HT1080 (cell line): Measurements from ENCODE around the gene MS4A8. TPM values are rescaled to one million over a fixed set of nuclear protein-coding genes. Genes with fewer than 3 reads are reported as not detected.
"Not testable (repeated sequence)": the region's sequence is repeated elsewhere in the genome, so short reads cannot be mapped to it uniquely, and the experiment has no call there.

Source experiments
- DNase-seq: peaks from one replicate; pipeline ENCODE4 v3.0.0-alpha.2; 2015; ENCODE audit warnings: low read depth
- total RNA-seq: library from RNA; depleted of rRNA; stranded (reverse); fragments of >200 nt; shearing (Covaris generic); gene quantifications from 2 replicates; pipeline ENCODE4 v1.2.3, GENCODE V29; 2014

MS4A8 gene
- total RNA-seq, 1 experiment from 2014 or later, result not detected

DNA sequence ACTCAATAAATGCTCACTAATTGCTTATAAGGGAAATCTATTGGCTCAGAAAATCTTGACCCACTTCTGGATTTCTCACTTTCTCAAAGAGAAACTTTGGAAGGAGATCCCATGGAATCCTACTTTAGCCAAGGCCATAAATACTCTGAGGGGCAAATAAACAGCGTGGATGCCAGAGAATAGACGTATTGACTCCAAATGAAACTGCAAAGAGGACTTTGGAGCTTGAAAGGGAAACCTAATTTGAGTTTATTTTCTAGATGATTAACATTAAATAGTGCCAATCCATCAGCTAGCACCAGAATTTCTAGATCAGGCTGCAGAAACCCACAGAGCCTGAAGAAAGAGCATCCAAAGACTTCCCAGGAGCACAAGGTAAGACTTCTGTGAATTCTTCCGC, 25.0 kb downstream of the MS4A8 start, which contains the start of gene MS4A18:
MS4A18 (plus strand) TSS at position 301 of the 400 bp plus-strand sequence.
- no peak for DNase-seq

DNA sequence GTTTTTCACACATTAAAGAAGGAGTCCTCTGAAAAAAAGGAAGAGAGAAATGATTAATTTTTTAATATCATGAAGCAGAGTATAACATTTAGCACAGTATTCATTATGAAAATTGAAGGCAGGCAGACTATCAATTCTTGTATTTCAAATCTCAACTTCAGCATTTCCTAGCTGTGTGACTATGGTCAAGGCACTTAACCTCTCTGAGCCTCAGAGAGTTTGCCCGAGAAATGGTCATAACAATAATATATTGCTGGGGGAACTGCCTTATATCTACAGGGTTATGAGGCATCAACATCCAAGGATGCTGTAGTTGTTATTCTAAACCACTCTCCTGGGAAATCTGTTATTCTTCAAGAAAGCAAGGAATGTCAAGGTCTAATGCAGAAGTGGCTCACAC, 26.2 kb downstream of the MS4A8 start:
- DNase-seq, result no peak

DNA sequence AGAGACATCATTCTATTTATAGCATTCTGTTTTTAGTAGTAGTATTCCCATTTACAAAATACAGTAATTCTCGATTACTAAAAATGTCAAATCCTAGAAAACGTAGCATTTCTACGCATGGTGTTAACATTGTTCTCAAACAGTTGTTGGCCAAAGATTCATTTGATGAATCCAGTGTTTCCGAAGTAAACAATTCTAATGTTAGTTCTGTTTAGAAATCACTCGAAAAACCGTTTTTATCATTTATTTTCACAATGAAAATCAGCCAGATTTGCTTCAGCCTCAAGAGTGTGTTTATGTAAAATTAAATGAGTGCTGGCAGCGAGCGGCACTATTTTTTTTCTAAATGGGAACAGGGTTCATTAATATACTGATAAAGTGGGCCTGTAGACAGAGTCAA, 32.2 kb downstream of the MS4A8 start:
- DNase-seq, result no peak

DNA sequence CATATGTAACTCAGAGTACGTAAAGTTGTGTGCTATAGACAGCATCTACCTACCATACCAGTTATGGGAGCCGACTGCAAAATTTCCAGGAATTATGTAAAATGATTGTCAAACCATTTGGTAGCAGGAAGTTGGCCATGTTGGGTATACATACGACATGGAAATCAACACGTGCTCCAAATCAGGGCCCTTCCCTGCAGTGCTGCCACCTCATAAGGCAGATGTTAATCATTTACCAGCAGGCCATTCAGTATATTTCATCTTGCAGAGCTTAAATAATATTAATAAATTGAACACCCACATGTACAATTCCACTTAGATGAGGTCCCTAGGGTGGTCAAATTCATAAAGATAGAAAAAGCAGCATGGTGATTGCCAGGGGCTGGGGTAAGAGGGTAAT, 34.9 kb downstream of the MS4A8 start:
- DNase-seq, result no peak

DNA sequence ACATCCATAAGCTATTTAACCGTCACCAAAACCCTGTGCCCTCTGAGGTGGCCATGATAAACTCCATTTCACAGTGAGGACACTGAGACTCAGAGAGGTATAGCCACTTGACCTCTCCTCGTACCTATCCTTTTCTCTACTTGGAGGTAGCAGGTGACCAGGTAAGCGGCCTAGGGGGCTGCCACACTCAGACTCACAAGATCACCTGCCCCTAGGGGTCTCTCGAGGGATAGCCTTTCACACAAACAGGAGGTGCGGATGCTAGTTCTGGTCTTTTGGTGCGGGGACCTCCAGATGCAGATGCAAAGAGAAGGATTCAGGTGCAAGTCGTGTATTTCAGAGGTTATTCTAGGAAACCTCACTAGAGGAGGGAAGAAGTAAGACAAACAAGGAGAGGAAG, 39.7 kb downstream of the MS4A8 start:
- DNase-seq, result no peak

DNA sequence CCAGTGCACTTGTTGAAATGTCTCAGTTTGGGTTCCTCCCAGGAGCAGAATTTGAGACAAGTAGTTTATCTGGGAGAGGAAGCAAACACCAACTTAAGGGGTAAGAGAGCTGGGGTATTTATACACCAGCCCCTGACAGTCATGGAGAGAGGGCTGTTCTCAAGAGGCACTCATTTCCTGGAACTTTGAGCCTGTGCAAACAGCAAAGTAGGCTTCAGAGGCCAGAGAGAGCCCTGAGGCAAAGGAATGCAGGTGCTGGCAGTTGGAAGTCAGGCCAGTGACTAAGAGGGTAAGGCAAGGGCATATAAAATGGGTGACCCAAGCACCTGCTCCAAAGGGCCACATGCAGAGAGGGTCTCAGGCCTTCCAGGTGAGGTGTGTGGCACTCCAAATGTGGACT, 41.2 kb downstream of the MS4A8 start:
- DNase-seq, result no peak

DNA sequence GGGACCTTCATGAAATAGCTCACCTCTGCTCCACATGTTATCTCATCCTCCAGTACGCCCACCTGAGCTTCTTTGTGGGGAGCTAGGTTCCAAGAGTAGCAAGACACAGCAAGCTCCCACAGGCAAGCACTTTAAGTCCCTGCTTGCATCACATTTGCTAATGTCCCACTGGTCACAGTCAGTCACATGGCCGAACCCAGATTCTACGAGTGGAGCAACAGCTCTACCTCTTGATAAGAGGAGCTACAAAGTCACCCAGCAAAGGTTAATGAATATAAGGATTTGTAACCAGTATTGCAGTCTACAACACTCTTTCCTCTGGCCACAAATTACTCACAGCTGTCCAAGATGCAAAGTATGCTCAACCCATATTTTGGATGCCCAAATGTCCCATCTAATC, 42.0 kb downstream of the MS4A8 start:
- DNase-seq, result no peak

DNA sequence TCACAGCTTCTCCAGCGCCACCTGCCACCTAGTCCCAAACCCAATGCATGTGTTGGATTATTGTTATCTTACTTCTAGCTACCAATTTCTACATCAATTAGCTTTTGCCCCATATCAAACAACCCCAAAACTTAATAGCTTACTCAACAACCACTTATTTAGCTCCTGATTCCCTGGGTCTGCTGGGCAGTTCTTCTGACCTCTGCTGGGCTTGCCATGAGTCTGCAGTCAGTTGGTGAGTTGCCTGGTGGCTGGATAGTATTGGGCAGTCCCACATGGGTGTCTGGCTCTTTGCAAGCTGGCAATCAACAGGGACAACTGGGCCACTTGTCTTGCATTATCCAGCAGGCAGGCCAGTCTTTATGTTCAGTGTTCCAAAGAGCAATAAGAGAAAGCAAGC, 43.6 kb downstream of the MS4A8 start:
- DNase-seq, result no peak

DNA sequence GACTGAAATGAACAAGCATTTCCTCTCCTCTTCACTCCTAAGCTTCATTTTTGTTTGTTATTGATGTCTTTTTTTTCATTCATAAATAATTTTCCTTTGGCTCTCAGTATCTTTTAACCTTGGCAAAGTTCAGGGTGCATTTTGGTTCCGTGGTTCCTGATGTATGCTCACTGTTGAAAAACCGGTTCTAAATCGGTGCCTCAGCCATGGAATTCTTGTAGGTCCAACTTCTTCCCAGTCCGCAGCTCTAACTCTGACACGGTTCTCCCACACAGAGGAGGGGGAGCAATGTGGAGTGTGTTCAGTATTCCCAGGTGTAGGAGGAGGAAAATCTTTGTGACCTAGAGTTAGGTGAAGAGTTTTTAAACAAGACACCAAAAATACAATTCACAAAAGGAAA, 44.7 kb downstream of the MS4A8 start:
- DNase-seq, result no peak

DNA sequence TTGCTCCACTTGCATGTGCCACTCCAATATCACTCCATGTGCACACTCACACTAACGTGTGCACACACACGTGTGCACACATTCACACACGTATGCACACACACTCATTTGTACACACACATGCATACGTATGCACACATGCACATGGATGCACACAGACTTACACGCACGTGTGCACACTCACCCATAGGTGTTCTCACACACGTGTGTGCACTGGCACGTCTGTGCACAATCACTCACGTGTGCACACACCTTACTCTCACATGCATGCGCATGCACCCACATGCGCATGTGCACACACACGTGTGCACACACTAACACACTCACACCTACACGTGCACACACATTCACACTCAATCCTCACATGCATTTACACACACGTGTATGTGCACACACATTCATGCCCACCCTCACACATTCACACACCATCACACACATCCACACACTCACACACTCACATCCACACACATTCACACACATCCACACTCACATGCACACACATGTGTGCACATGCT, 48.0 kb downstream of the MS4A8 start:
- no peak for DNase-seq

DNA sequence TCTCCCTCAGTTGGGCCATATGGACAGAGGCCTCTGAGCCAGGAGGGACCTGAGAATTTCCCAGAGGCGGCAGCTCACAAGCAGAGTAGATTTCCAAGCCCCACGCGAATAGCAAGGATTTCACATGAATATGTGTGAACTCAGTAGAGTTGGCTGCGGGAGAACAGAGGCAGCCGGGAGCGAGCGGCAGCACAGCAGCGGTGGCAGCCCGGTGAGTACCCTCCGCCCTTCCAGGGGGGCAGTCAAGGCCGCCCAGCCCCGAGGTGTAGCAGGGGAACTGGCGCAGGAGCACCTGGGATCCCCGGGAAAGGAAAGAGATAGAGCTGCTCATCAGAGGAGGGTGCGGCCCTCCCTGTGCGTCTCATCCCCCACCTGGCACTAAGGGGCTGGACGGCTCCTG, 48.8 kb downstream of the MS4A8 start:
- no peak for DNase-seq

DNA sequence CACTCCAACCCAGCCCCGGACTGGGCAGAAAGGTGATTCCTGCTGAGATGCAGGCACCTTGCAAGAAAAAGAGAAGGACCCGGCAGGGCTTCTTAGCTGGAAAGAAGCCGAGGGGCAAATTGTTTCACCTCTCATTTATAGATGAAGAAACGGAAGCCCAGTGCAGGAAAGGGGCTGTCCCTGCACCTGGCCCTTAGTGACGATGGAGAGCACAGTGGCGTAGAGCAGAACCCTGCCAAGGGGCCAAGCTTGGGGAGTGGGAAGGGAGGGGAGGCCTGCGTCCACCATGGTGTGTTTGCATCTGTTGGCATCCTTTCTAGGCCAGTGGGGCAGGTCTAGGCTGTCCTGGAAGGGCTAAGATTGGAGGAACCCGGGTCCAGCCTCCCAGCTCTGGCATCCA, 49.4 kb downstream of the MS4A8 start:
- no peak for DNase-seq

DNA sequence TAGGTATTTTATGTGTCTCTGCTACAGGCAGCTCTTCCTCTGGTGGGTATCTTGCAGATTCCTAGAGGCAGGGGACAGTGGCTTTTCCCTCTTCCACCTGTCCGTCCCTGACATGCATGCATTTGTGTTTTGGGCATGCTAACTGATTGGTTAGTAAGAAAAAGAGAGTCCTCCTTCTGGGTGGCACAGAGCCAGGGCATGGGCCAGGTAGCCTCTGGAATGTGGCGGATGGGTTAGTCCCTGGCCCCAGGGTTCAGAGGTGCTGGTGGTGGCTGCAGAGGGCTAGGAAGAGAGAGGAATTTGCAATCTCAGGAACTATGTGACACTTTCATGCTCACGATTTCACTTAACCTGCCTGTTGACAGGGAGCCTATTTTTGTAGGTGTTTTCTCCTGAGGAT, 51.5 kb downstream of the MS4A8 start:
- no peak for DNase-seq

DNA sequence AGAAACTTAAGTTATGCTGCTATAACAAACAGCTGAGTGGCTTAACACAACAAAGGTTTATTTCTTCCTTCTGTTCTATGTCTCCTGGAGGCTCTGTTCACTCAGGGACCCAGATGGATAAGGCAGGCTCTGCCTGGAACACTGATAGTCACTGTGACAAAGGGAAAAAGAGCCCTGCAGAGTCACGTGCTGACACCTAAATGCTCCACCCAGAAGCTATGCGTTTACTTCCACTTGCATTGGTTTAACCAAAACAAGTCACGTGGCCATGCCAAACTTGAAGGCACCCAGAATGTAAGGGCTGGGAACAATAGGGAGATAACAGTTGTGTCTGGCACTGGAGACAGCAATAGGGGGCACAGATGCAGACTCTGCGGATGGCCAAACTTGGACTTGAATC, 53.9 kb downstream of the MS4A8 start:
- no peak for DNase-seq

DNA sequence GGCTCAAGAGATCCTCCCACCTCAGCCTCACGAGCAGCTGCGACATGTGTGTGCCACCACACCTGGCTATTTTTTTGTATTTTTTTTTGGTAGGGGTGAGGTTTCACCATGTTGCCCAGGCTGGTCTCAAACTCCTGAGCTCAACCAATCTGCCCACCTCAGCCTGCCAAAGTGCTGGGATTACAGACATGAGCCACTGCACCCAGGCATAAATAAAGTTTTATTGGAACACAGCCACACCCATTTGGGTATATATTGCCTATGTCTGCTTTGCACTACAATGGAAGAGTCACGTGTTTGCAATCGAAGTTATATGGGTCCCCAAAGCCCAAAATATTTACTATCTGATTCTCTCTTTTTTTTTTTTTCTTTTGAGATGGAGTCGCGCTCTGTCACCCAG, 55.5 kb downstream of the MS4A8 start:
- no peak for DNase-seq

DNA sequence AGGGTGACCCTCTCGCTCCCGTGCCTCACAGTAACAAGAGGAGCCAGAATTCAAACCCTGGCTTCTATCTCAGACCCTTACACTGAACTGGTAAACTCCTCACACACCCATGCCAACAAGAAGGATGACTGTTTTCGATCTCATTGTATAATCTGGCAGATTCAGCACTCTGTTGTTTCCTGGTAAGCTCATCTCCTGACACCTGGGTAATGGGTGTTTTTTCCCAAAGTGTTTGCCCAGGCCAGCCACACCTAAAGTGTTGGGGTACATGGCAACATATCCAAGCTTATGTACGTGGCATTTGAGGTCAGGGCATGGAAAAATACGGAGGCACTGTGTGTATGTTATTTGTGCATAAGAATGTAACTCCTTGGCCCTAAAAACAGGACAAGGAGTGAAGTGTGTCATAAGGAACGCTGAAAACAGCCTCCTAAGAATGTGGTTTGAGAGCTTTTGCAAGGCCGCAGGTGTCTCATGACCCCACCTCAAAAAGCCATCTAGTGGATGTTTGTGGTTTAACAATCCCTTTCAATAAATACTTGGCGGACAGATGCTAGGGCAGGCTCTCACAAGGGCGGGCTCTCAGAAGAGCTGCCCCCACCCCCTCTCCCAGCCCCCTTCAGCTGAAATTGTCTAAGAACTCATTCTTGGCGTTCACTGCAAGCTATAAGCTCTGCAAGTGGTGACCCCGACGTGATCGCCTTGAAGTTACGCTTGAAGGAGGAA, 57.1 kb downstream of the MS4A8 start, which contains the start of gene MS4A15:
MS4A15 (plus strand) TSS at position 561 of the 726 bp plus-strand sequence. CDS start 6,867 bp downstream, outside the sequence.
- DNase-seq, result peak; percentile 41

DNA sequence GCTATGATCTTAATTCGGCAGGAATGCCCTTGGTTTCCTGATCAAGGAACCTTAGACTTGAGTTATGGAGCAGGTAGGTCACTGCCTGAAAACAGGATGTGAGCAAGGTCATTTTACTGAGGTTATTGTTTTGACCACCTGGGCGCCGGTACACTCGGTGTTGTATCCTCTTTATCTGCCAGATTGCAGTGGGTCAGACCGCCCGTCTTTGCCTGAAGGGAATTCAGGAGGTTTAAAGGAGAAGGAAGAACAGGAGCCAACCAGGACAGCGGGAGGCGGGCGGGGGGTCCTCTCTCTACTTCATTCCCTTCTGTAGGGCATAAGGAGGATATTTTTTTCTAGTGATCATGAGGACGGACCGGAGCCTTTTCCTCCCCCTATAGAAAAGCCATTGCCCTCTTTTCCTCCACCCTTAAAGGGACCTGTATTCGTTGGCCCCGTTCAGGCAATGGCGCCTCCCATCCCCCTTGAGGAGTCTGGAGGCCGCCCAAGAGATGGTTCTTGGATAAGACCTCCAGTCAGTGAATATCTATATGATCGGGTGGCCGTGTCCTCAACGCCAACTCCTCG, 57.9 kb downstream of the MS4A8 start:
- no peak for DNase-seq

DNA sequence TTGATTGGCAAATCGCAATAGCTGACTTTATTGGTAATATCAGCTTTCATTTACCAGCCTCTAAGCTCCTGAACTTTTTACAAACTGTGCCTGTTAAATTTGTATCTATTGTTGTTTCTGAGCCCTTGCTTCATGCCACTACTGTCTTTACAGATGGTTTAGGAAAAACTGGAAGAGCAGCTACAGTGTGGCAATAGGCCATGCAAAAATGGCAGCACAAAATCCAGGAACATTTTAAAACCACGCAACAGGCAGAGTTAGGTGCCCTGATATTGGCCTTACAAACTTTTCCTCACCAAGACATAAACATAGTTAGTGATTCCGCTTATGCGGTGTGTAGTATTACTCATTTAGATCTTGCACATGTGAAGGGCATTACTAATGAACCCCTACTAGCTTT, 59.3 kb downstream of the MS4A8 start:
- DNase-seq, result not testable (repeated sequence)

DNA sequence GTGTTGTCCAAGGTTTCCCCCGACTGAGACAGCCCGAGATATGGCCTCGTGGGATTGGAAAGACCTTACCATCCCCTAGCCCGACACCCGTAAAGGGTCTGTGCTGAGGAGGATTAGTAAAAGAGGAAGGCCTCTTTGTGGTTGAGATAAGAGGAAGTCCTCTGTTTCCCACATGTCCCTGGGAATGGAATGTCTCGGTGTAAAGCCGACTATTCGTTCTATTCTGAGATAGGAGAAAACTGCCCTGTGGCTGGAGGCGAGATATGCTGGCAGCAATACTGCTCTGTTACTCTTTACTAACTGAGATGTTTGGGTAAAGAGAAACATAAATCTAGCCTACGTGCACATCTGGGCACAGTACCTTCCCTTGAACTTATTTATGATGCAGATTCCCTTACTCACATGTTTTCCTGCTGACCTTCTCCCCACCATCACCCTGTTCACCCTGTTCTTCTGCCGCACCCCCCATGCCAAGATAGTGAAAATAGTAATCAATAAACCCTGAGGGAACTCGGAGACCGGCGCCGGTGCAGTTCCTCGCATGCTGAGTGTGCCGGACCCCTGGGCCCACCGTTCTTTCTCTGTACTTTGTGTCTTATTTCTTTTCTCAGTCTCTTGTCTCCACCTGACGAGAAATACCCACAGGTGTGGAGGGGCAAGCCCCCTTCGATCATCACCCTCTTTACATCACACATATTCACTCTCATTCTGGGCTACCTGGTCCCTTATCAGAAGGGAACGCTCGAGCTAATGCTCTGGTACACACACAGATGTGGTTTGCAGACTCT, 60.2 kb downstream of the MS4A8 start:
- DNase-seq, result not testable (repeated sequence)

DNA sequence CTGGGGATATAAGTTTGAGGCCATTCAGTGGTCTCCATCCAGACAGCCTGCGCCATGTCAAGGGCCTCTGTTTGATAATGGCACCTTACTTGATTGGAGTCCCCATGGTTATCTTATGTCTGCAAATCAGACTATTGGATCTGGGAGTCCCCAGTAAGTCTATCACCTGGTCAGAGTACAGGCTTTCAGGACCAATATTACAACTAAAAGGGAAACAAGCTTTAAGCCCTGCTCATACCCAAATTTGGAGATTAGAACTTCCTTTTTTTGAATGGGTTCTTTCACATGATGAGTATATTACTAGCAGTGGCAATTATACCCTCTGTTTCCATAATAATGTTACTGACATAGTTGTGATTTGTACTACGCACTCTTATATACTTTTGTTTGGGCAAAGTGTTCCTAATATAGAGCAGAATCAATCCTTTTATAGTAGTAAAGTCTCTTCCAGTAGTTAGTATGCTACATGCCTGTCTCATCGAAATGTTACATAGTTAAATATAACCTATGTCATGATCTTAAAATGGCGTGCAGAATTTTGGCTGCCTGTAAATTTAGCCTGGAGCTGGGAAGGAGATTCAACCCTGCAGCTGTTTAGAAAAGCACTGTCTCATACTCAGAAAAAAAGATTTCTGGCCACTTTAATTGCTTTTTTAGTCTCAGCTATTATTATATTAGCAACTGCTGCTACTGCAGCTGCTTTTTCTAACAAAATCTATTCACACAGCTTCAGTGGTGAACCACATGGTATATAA, 62.2 kb downstream of the MS4A8 start:
- no peak for DNase-seq
